IgD-negative memory B cell (primary cell): ENCODE data around the gene CNTNAP2. TPM values are rescaled to one million over a fixed set of nuclear protein-coding genes. Genes with fewer than 3 reads are reported as not detected.
A peak's percentile ranks its signal among the peaks of the same experiment; 100 is the strongest.
"Not testable (repeated sequence)": the region's sequence is repeated elsewhere in the genome, so short reads cannot be mapped to it uniquely, and the experiment has no call there.

Experiments used
- H3K27ac Mint-ChIP-seq, 3 donors: one replicate each; pipeline ENCODE4 v1.8.0; 2020 to 2022; ENCODE audit warnings: mild to moderate bottlenecking in 3 of 3, mixed read lengths in 3 of 3, moderate library complexity in 1 of 3
- H3K27me3 Mint-ChIP-seq: one replicate; pipeline ENCODE4 v1.8.0; 2021; ENCODE audit warnings: mixed read lengths
- H3K36me3 Mint-ChIP-seq: one replicate; pipeline ENCODE4 v1.8.0; 2020; ENCODE audit warnings: mild to moderate bottlenecking, mixed read lengths
- H3K4me1 Mint-ChIP-seq, 3 donors: one replicate each; pipeline ENCODE4 v1.8.0; 2020 to 2022; ENCODE audit warnings: mixed read lengths in 3 of 3, mild to moderate bottlenecking in 1 of 3
- H3K4me3 Mint-ChIP-seq, 4 donors: one replicate each; pipeline ENCODE4 v1.8.0; 2020 to 2022; ENCODE audit warnings: mild to moderate bottlenecking in 4 of 4, mixed read lengths in 4 of 4, moderate library complexity in 3 of 4
- H3K9me3 Mint-ChIP-seq, 3 donors: one replicate each; pipeline ENCODE4 v1.8.0; 2020 to 2021; ENCODE audit warnings: mixed read lengths in 3 of 3, mild to moderate bottlenecking in 1 of 3
- polyA plus RNA-seq: library from polyadenylated mRNA; unstranded; fragments of 300-500 nt; fragmentation: Illumina TruSeq; gene quantifications from one replicate; pipeline ENCODE4 v1.2.3, GENCODE V29; 2021

The CNTNAP2 gene
- polyA plus RNA-seq, 1 donor from 2014 or later, result 47.3 TPM

DNA sequence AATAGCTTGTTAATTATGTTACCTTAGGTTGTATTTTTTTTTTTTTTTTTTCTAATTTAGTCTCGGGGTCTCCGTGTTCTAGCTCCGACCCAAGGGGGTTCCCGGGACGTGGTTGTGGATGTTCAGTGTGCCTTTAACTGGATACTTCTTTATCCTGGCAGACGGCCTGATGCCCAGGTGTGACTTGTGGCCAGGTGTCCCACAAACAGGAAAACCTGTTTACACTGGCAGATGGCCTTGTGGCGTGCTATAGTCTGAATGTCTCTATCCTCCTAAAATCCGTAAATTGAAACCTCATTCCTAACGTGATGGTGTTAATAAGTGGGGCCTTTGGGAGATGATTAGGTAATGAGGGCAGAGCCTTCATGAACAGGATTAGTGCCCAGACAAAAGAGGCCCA, 1927.6 kb downstream of the CNTNAP2 start:
- H3K9me3 Mint-ChIP-seq, result peaks cover 0 to 2% (median 0%) of the 10 kb centered on the region in 3 donors
- H3K4me1 Mint-ChIP-seq, result no peaks in the 10 kb centered on the region
- H3K27me3 Mint-ChIP-seq, result peaks cover 5% of the 10 kb centered on the region
- H3K27ac Mint-ChIP-seq, result no peak overlapping the region
- no peak overlapping the region for H3K4me3 Mint-ChIP-seq
- H3K36me3 Mint-ChIP-seq, result no peaks in the 10 kb centered on the region

DNA sequence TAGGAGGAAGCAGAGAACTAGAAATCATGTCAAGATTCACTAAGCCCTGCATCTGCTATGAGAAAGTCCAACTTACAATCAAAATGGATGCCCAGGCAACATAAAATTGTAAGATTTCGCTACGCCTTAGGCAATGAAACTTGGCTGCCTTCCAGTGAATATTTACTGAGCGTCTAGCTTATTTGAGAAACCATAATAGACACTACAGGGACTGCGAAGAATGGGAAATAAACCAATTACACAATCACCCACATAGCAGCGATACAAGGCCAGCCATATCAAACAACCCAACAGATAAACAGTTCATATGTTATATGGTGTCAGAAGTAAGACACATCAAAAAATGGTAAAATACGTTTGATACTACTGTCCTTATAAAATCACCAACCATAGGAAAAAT, 1928.9 kb downstream of the CNTNAP2 start:
- Mint-ChIP-seq H3K27me3 (peaks cover 5% of the 10 kb centered on the region), H3K27ac (no peak overlapping the region)

DNA sequence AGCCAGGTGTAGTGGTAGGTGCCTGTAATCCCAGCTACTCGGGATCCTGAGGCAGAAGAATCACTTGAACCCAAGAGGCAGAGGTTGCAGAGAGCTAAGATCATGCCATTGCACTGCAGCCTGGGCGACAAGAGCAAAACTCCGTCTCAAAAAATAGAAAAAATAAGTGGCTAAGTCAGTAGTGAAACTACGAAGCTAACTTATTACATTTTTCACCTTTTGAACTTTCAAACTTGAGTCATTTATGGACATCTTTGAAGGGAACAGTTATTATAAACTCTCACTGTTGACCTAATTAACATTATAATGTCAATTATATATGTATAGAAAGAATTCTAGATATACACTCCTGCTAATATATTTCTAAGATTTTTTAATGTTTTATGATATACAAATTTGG, 1932.5 kb downstream of the CNTNAP2 start:
- peaks cover 0 to 2% (median under 1%) of the 10 kb centered on the region in 3 donors for H3K9me3 Mint-ChIP-seq
- H3K36me3 Mint-ChIP-seq, result no peaks in the 10 kb centered on the region
- peaks cover 1 to 7% (median 5%) of the 10 kb centered on the region in 3 donors for H3K4me1 Mint-ChIP-seq
- H3K4me3 Mint-ChIP-seq, result no peak overlapping the region
- no peaks in the 10 kb centered on the region for H3K27me3 Mint-ChIP-seq
- no peak overlapping the region for H3K27ac Mint-ChIP-seq

More for the DNA sequence above, 1928.9 kb downstream of the CNTNAP2 start:
- H3K36me3 Mint-ChIP-seq, result no peaks in the 10 kb centered on the region
- H3K9me3 Mint-ChIP-seq, result peaks cover 0 to 2% (median 0%) of the 10 kb centered on the region in 3 donors
- H3K4me1 Mint-ChIP-seq, result no peaks in the 10 kb centered on the region
- H3K4me3 Mint-ChIP-seq, result no peak overlapping the region

DNA sequence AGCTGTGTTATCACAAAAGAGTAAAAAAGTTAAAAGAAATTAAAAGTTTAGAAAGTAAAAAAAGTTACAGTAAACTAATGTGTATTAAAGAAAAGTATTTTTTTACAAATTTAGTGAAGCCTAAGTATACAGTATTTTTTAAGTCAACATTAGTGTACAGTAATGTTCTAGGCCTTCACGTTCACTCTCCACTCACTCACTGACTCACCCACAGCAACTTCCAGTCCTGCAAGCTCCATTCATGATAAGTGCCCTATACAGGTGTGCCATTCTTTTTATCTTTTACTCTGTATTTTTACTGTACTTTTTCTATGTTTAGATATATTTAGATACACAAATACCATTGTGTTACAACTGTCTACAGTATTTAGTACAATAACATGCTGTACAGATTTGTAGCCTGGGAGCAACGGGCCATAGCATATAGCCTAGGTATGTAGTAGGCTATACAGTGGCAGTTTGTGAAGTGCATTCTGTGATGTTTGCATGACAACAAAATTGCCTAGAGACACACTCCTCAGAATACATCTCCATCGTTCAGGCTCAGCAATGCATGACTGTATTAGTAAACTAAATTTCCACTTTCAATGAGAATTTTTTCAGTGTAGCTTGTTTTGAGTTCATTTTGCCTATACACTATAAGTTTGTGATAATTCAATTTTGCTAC, 1934.0 kb downstream of the CNTNAP2 start:
- Mint-ChIP-seq H3K4me3 (peak overlapping the region in 1 of 4 donors; percentile 75), H3K9me3 (peaks cover 0 to 2% (median 2%) of the 10 kb centered on the region in 3 donors), H3K27ac (no peak overlapping the region), H3K4me1 (peaks cover 1 to 7% (median 5%) of the 10 kb centered on the region in 3 donors), H3K36me3 (no peaks in the 10 kb centered on the region), H3K27me3 (no peaks in the 10 kb centered on the region)

DNA sequence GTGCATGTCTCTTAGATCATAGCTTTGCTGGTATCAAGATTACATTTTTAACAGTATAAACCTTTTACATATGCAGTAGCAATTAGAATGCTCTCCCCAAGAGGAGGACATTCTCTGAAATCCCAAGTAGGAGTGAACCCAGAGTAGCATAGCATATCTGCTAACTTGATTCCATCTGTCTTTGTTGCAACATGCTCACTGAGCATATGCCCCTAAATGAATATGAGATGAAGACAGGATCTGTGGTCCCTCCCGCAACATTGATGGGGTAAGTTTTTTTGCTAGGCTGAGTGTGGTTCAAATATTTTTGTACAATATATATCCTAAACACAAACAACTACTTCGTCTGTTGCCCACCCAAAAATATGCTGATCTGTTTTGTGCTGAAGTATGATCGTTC, 1939.8 kb downstream of the CNTNAP2 start:
- peaks cover 0 to 2% (median 0%) of the 10 kb centered on the region in 3 donors for H3K9me3 Mint-ChIP-seq
- H3K4me3 Mint-ChIP-seq, result no peak overlapping the region
- H3K27me3 Mint-ChIP-seq, result peaks cover 1% of the 10 kb centered on the region
- H3K4me1 Mint-ChIP-seq, result peaks cover under 1 to 6% (median 4%) of the 10 kb centered on the region in 3 donors
- no peaks in the 10 kb centered on the region for H3K36me3 Mint-ChIP-seq
- no peak overlapping the region for H3K27ac Mint-ChIP-seq

DNA sequence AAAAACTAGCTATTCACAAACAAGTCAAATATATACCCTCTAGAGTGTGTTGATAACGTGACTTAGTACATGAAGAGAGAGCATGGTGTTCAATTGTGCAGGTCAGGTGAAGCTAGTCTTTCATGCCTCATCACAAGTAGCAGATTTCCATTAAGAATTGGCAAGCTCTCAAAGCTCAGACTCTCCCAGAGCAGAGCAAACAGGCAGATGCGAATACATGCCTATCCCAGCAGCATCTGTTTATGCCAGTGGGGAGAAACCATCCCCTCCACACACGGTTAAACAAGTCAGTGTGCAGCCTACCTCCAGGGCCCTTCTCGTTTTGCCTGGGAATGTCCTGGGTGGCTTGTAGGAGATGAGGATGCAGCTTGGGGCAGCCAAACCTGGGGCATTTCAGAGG, 1941.5 kb downstream of the CNTNAP2 start:
- peaks cover 0 to 3% (median 2%) of the 10 kb centered on the region in 3 donors for H3K4me1 Mint-ChIP-seq
- H3K27me3 Mint-ChIP-seq, result peaks cover 1% of the 10 kb centered on the region
- H3K4me3 Mint-ChIP-seq, result no peak overlapping the region
- H3K27ac Mint-ChIP-seq, result no peak overlapping the region
- peaks cover 2% of the 10 kb centered on the region for H3K36me3 Mint-ChIP-seq
- H3K9me3 Mint-ChIP-seq, result peaks cover 0 to 2% (median 0%) of the 10 kb centered on the region in 3 donors

DNA sequence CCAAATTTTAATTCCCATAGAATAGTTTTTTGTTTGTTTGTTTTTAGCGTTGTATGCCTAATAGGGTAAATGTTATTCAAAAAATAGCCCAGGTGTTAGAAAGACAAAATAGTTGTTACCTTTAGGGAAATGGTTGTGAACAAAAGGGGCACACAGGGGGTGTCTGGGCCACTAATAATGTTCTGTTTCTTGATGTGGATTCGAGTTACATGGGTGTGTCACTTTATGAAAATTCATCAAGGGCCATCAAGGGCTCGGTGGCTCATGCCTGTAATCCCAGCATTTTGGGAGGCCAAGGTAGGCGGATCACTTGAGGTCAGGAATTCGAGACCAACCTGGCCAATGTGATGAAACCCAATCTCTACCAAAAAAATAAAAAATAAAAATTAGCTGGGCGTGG, 1942.2 kb downstream of the CNTNAP2 start:
- Mint-ChIP-seq H3K27ac (no peak overlapping the region), H3K4me1 (peaks cover 0 to 3% (median 2%) of the 10 kb centered on the region in 3 donors), H3K9me3 (peaks cover 0 to 4% (median 0%) of the 10 kb centered on the region in 3 donors), H3K36me3 (peaks cover 2% of the 10 kb centered on the region), H3K4me3 (no peak overlapping the region), H3K27me3 (peaks cover 1% of the 10 kb centered on the region)

DNA sequence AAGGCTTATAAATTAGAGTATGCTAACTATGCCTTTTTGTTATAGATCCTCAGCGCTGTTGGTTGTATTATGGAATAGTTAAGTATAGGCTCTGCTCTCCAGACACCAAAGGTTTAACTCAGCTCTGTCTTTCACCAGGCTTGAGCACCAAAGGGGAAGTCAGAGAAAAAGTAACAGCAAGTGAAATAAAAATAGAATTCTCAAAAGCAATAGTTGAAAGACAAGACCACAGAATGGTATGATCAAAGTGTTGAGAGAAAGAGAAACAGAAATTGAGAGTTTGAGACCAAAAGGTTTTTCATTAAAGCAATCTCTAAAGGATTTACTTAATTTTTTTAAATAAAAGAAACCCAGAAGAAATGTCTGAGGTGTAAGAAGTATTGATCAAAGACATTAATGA, 1944.1 kb downstream of the CNTNAP2 start:
- H3K4me3 Mint-ChIP-seq, result peak overlapping the region in 1 of 4 donors; percentile 30
- H3K27ac Mint-ChIP-seq, result no peak overlapping the region
- H3K36me3 Mint-ChIP-seq, result peaks cover 2% of the 10 kb centered on the region
- H3K9me3 Mint-ChIP-seq, result peaks cover 3 to 9% (median 7%) of the 10 kb centered on the region in 3 donors
- H3K4me1 Mint-ChIP-seq, result peaks cover 0 to 3% (median 2%) of the 10 kb centered on the region in 3 donors
- peaks cover 1% of the 10 kb centered on the region for H3K27me3 Mint-ChIP-seq

DNA sequence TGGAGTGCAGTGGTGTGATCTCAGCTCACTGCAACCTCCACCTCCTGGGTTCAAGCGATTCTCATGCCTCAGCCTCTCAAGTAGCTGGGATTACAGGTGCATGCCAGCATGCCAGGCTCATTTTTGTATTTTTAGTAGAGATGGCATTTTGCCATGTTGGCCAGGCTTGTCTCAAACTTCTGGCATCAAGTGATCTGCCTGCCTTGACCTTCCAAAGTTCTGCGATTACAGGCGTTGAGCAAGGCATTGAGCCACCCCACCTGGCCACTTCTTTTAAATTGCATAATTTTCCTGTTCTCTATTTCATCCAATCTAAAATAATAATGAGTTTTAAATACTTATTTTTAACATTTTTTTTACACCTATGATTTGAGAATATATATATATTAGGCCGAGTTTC, 1961.5 kb downstream of the CNTNAP2 start:
- H3K9me3 Mint-ChIP-seq, H3K4me1 Mint-ChIP-seq, H3K36me3 Mint-ChIP-seq, H3K27ac Mint-ChIP-seq, H3K27me3 Mint-ChIP-seq, H3K4me3 Mint-ChIP-seq: not testable (repeated sequence)

DNA sequence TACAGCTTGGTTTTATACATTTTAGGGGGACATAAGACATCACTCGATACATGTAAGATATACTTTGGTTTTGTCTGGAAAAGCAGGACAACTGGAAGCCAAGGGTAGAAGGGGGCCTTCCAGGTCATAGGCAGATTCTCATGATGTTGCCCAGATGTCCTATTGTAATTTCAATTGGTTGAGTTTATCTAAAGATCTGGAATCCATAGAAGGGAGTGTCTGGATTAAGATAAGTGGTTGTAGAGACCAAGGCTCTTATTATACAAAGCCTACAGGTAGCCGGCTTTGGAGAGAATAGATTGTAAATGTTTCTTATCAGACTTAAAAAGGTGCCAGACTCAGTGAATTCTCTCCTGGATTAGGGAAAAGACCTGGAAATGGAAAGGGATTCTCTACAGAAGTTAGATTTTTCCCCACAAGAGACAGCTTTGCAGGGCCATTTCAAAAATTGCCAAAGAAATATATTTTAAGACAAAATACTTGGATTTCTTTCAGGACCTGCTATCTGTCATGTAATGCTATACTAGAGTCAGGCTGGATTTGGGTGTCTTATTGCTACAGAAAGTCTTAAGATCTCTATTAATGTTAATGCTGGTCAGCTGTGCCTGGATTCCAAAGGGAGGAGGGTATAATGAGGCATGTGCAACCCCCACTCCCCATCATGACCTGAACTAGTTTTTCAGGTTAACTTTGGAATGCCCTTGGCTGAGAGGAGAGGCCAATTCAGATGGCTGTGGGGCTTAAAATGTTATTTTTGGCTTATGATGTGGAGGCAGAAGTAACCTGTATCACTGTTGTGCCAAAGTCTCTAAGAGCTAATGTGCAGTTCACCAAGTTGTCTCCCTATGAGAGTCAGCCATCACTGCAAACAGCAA, 1962.8 kb downstream of the CNTNAP2 start:
- Mint-ChIP-seq H3K27me3 (no peaks in the 10 kb centered on the region), H3K9me3 (peaks cover 0 to 7% (median 5%) of the 10 kb centered on the region in 3 donors), H3K27ac (no peak overlapping the region), H3K36me3 (peaks cover 1% of the 10 kb centered on the region), H3K4me3 (no peak overlapping the region), H3K4me1 (no peaks in the 10 kb centered on the region)

DNA sequence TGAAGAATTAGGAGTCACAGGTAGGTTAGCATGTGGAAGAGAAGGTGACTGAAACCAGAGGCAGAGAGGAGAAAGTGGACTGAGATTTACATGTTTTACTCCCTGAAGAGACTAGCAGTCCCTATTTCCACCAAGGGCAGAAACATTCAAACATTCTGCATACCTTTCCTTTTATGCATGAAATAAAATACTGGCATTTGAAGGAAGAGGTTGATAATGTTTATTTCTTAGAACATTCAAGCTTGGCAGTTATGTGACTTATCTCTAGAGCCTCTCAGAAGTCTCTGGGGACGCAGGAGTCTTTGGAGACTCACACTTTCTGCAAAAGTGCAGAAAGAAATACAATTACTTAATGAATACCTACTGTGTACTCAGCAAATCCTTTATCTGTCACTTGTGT, 1966.8 kb downstream of the CNTNAP2 start:
- Mint-ChIP-seq H3K27ac (no peak overlapping the region), H3K4me3 (no peak overlapping the region), H3K4me1 (no peaks in the 10 kb centered on the region), H3K9me3 (peaks cover 3 to 6% (median 6%) of the 10 kb centered on the region in 3 donors), H3K27me3 (peaks cover 2% of the 10 kb centered on the region), H3K36me3 (peaks cover 1% of the 10 kb centered on the region)

DNA sequence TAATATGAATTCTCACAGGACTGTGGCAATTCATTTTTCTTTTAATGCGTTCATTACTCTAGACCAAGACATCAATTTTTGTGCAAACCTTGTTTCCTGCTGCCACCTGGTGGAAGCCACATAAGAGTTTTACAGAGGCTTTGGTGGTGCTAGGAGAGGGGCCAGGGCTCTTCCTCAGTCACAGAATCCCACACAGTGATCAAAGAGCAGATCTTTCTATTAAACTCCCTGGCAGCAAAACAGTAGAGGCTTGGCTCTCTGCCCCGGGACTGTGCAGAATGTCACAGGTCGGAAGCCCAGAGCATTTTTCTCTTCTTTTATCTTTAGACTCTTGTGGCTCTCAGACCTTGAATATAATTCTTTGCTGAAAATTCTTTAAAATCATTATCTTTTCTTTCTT, 1967.5 kb downstream of the CNTNAP2 start:
- Mint-ChIP-seq H3K27ac (no peak overlapping the region), H3K4me1 (no peaks in the 10 kb centered on the region), H3K36me3 (peaks cover 1% of the 10 kb centered on the region), H3K27me3 (peaks cover 4% of the 10 kb centered on the region), H3K4me3 (no peak overlapping the region), H3K9me3 (peaks cover 6 to 9% (median 7%) of the 10 kb centered on the region in 3 donors)

DNA sequence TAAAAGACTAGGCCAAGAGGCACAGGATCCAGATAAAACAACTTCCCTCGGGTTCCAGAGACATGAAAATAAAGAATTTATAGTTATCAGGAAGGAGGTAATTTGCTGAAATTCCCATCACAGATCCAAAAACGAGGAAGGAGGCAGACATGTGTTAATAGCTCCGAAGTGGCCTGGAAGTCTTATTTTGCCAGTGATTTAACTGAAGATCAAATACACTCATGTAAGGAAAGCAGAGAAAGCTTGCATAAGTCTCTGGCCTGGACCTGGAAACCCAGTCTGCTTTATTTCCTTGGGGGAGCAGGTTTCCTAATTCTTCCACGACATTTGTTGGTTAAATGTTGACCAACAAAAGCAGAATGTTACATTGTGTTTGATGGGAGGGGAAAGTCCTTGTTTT, 1975.3 kb downstream of the CNTNAP2 start:
- Mint-ChIP-seq H3K36me3 (no peaks in the 10 kb centered on the region), H3K27ac (no peak overlapping the region), H3K27me3 (peaks cover 3% of the 10 kb centered on the region), H3K9me3 (peaks cover 0 to 7% (median 4%) of the 10 kb centered on the region in 3 donors), H3K4me1 (no peaks in the 10 kb centered on the region), H3K4me3 (no peak overlapping the region)

DNA sequence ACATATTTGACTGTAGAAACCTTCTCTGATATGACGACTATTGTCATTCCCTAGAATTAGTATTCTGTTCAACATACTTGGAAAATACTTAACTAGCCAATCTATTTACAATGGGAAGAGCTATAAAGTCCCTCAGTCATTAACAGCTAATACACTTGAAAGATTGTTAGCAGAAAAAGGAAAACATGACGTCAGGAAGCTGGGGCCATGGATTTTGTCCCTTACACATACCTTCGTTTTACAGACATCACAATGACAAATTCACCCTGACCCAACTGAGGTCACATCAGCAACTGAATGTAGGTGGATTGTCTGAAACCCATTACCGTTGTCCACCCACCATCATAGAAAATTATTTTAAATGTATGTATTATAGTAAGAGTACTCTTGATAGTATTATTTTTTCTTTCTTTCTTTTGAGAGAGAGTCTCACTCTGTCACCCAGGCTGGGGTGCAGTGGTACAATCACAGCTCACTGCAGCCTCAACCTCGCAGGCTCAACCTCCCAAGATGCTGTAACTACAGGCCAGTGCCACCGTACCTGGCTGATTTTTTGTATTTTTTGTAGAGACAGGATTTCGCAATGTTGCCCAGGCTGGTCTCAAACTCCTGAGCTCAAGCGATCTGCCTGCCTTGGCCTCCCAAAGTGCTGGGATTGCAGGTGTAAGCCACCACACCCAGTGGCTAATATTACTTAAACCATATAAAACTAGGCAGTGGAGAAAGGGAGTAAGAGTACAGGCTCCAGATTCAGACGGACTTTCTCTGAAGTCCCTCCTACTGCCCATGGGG, 1977.0 kb downstream of the CNTNAP2 start:
- H3K27me3 Mint-ChIP-seq, result peaks cover 3% of the 10 kb centered on the region
- peaks cover 0 to 2% (median 2%) of the 10 kb centered on the region in 3 donors for H3K9me3 Mint-ChIP-seq
- no peaks in the 10 kb centered on the region for H3K4me1 Mint-ChIP-seq
- H3K4me3 Mint-ChIP-seq, result no peak overlapping the region
- H3K27ac Mint-ChIP-seq, result no peak overlapping the region
- no peaks in the 10 kb centered on the region for H3K36me3 Mint-ChIP-seq

DNA sequence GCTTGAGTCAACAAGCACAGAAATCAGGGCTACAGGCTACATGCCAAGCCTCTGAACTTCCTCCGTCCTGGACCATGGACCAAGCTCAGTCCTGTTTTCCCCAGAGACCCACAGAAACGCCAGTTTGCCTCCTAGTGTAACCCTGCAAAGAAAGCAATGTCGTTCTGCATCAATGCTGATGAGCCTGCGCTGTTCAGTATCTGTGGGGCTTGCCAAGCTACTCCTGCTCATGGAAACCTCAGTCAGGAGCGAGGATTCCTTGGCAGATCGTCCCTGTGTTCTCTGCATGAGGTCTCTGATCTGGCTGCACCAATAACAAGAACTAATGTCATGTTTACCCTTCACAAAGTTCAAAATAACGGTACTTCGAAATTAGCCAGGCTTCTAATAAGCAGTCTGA, 1978.5 kb downstream of the CNTNAP2 start:
- Mint-ChIP-seq H3K27me3 (peaks cover 1% of the 10 kb centered on the region), H3K4me3 (no peak overlapping the region), H3K4me1 (no peaks in the 10 kb centered on the region), H3K36me3 (no peaks in the 10 kb centered on the region), H3K9me3 (peaks cover 0 to 1% (median under 1%) of the 10 kb centered on the region in 3 donors), H3K27ac (peak overlapping the region in 1 of 3 donors; percentile 28)
